ENCODE measurements around the gene NAGPA. TPM values are rescaled to one million over a fixed set of nuclear protein-coding genes. Genes with fewer than 3 reads are reported as not detected.
A peak's percentile ranks its signal among the peaks of the same experiment; 100 is the strongest.

The NAGPA gene
- total RNA-seq, 2 donors from 2014 or later: 12.7 to 14.0 TPM

GRCh38 chr16:5027086-5027485 is 6.6 kb downstream of the NAGPA start:
- DNase-seq: no peak
- no peaks in the 10 kb centered on the region for H3K27me3 ChIP-seq (ENCODE audit: control insufficient read depth, insufficient read depth, low read length, poor library complexity, severe bottlenecking)
- H3K27ac Mint-ChIP-seq: no peak overlapping the region
- no peak overlapping the region for H3K27ac ChIP-seq (ENCODE audit: low read depth, low read length)
- H3K9me3 Mint-ChIP-seq: no peaks in the 10 kb centered on the region
- H3K36me3 Mint-ChIP-seq (ENCODE audit: low read depth): peaks cover 2% of the 10 kb centered on the region
- no peak overlapping the region for H3K4me3 ChIP-seq (ENCODE audit: low read length)
- peaks cover 10% of the 10 kb centered on the region for H3K27me3 Mint-ChIP-seq (ENCODE audit: insufficient read depth)
- no peak overlapping the region for H3K9ac ChIP-seq (ENCODE audit: extremely low read depth, low read length, poor library complexity, severe bottlenecking)
- no peak for TF ChIP-seq CTCF (conservative IDR thresholded peaks at IDR 0.05)
- 91 to 92% methylated on average over 6 to 7 of the region's 7 CpGs for WGBS, 2 experiments (ENCODE audit: insufficient coverage in 1 of 2, insufficient read length in 1 of 2)
- peaks cover 3% of the 10 kb centered on the region for H3K36me3 ChIP-seq (ENCODE audit: control insufficient read depth, insufficient read depth, low read length)
- H3K4me1 Mint-ChIP-seq: no peaks in the 10 kb centered on the region
- H3K4me1 ChIP-seq (ENCODE audit: control insufficient read depth, insufficient read depth, low read length): no peaks in the 10 kb centered on the region
- H3K4me3 Mint-ChIP-seq: no peak overlapping the region
- no peaks in the 10 kb centered on the region for H3K9me3 ChIP-seq (ENCODE audit: control insufficient read depth, low read length)

GRCh38 chr16:5026664-5027063 is 7.1 kb downstream of the NAGPA start:
- Mint-ChIP-seq H3K9me3 (no peaks in the 10 kb centered on the region), H3K27me3 (ENCODE audit: insufficient read depth) (peaks cover 12% of the 10 kb centered on the region), H3K27ac (no peak overlapping the region), H3K4me1 (no peaks in the 10 kb centered on the region), H3K36me3 (ENCODE audit: low read depth) (peaks cover 2% of the 10 kb centered on the region), H3K4me3 (no peak overlapping the region)
- H3K4me1 ChIP-seq (ENCODE audit: control insufficient read depth, insufficient read depth, low read length): no peaks in the 10 kb centered on the region
- 88 to 94% methylated on average over 6 to 8 of the region's 8 CpGs for WGBS, 2 experiments (ENCODE audit: insufficient coverage in 1 of 2, insufficient read length in 1 of 2)
- H3K9me3 ChIP-seq (ENCODE audit: control insufficient read depth, low read length): no peaks in the 10 kb centered on the region
- H3K4me3 ChIP-seq (ENCODE audit: low read length): no peak overlapping the region
- no peak for TF ChIP-seq CTCF (conservative IDR thresholded peaks at IDR 0.05)
- DNase-seq: no peak
- peaks cover 4% of the 10 kb centered on the region for H3K27me3 ChIP-seq (ENCODE audit: control insufficient read depth, insufficient read depth, low read length, poor library complexity, severe bottlenecking)
- H3K36me3 ChIP-seq (ENCODE audit: control insufficient read depth, insufficient read depth, low read length): peaks cover 3% of the 10 kb centered on the region
- H3K27ac ChIP-seq (ENCODE audit: low read depth, low read length): no peak overlapping the region
- H3K9ac ChIP-seq (ENCODE audit: extremely low read depth, low read length, poor library complexity, severe bottlenecking): no peak overlapping the region

- Histone ChIP-seq H3K9ac (ENCODE audit: extremely low read depth, low read length, poor library complexity, severe bottlenecking) (no peak overlapping the region), H3K27ac (ENCODE audit: low read depth, low read length) (no peak overlapping the region), H3K36me3 (ENCODE audit: control insufficient read depth, insufficient read depth, low read length) (peaks cover 3% of the 10 kb centered on the region), H3K9me3 (ENCODE audit: control insufficient read depth, low read length) (no peaks in the 10 kb centered on the region), H3K27me3 (ENCODE audit: control insufficient read depth, insufficient read depth, low read length, poor library complexity, severe bottlenecking) (peaks cover 5% of the 10 kb centered on the region), H3K4me3 (ENCODE audit: low read length) (no peak overlapping the region), H3K4me1 (ENCODE audit: control insufficient read depth, insufficient read depth, low read length) (no peaks in the 10 kb centered on the region)
- no peak overlapping the region for H3K4me3 Mint-ChIP-seq
- TF ChIP-seq CTCF (conservative IDR thresholded peaks at IDR 0.05): peak; percentile 84
- H3K27me3 Mint-ChIP-seq (ENCODE audit: insufficient read depth): peaks cover 24% of the 10 kb centered on the region
- H3K36me3 Mint-ChIP-seq (ENCODE audit: low read depth): peaks cover 2% of the 10 kb centered on the region
- no peak overlapping the region for H3K27ac Mint-ChIP-seq
- peak; percentile 93 for DNase-seq
- no peaks in the 10 kb centered on the region for H3K4me1 Mint-ChIP-seq
- no peaks in the 10 kb centered on the region for H3K9me3 Mint-ChIP-seq
- 39 to 50% methylated on average over 12 to 17 of the region's 17 CpGs for WGBS, 2 experiments (ENCODE audit: insufficient coverage in 1 of 2, insufficient read length in 1 of 2)
Measured at GRCh38 chr16:5025171-5025632, 8.5 kb downstream of the NAGPA start.

All from endodermal cell (in vitro differentiated cells).